Thymus (tissue), 11 donors: ENCODE data around the gene CIAO3. TPM values are rescaled to one million over a fixed set of nuclear protein-coding genes. Genes with fewer than 3 reads are reported as not detected.

ENCODE experiments used
- DNase-seq, 9 donors: peaks; one replicate each; pipeline ENCODE4 v3.0.0-alpha.2; 2013; ENCODE audit warnings: low spot score in 9 of 9, low read depth in 6 of 9, missing footprints in 1 of 9
- H3K27ac ChIP-seq, 2 donors: one replicate each; pipeline ENCODE4 v1.5.1; 2013; ENCODE audit warnings: control low read depth in 1 of 2, low read depth in 1 of 2, low read length in 1 of 2, mild to moderate bottlenecking in 1 of 2, moderate library complexity in 1 of 2
- H3K27me3 ChIP-seq, 2 donors: one replicate each; pipeline ENCODE4 v1.5.1; 2013; ENCODE audit warnings: low read length in 1 of 2; ENCODE audit not compliant: control insufficient read depth in 2 of 2, insufficient read depth in 1 of 2
- H3K36me3 ChIP-seq, 2 donors: one replicate each; pipeline ENCODE4 v1.5.1; 2013; ENCODE audit warnings: low read length in 1 of 2, mild to moderate bottlenecking in 1 of 2, moderate library complexity in 1 of 2; ENCODE audit not compliant: control insufficient read depth in 2 of 2, insufficient read depth in 2 of 2
- H3K4me1 ChIP-seq, 2 donors: one replicate each; pipeline ENCODE4 v1.5.1; 2013; ENCODE audit warnings: low read length in 2 of 2; ENCODE audit not compliant: control insufficient read depth in 2 of 2, insufficient read depth in 2 of 2
- H3K4me3 ChIP-seq, 2 donors: one replicate each; pipeline ENCODE4 v1.5.1; 2013; ENCODE audit warnings: low read length in 2 of 2, control low read depth in 1 of 2, mild to moderate bottlenecking in 1 of 2
- H3K9me3 ChIP-seq, 2 donors: one replicate each; pipeline ENCODE4 v1.5.1; 2013; ENCODE audit warnings: low read length in 1 of 2, mild to moderate bottlenecking in 1 of 2; ENCODE audit not compliant: control insufficient read depth in 2 of 2, insufficient read depth in 1 of 2
- WGBS: extraction: QIAGEN DNeasy Blood & Tissue Kit; methylation state at CpG from one replicate; pipeline ENCODE4 v1.1.7; 2013; 5-methylcytosine and 5-hydroxymethylcytosine counted together
- polyA plus RNA-seq: library from polyadenylated mRNA; stranded (reverse); fragments of 200-250 nt; gene quantifications from one replicate; pipeline ENCODE4 v1.2.3, GENCODE V29; 2013
- total RNA-seq: library from RNA; stranded (reverse); fragments of 120-200 nt; gene quantifications from one replicate; pipeline ENCODE4 v1.2.4, GENCODE V29; 2013
- donor health status: healthy.

The CIAO3 gene
- total and polyA plus RNA-seq, 2 donors = 20.8 to 60.4 TPM

DNA sequence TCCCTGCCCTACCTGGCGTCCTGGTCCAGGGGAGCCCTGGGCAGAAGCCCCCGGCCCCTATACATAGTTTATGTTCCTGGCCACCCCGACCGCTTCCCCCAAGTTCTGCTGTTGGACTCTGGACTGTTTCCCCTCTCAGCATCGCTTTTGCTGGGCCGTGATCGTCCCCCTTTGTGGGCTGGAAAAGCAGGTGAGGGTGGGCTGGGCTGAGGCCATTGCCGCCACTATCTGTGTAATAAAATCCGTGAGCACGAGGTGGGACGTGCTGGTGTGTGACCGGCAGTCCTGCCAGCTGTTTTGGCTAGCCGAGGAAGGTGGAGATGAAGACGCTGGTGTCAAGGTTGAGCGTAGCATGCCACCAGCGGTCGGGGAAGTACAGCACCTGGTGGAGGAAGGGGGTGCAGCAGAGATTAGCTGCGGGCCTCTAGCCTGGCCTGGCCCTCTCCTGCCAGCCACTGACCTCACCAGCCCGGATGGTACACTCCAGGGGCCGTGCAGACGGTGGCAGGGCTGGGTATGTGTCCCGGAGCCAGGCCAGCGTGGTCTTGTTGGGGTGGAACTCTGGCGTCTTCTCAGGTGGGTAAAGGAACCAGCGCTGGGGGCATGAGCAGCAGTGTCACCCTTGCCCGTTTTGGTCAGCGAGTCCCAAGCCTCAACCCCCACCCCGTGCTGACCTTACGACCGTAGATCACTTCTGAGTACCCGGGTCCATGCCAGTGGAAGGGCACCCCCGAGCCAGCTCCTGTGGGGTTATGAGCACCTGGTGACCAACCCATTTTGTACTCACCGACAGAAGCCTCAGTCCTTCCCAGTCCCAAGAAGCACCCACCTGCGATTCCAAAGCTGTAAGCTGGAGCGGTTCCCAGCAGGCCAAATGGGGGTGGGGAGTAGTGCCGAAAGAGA is 58.1 kb downstream of the CIAO3 start:
- Histone ChIP-seq H3K9me3 (peaks cover 0 to 1% of the 10 kb centered on the region in 2 donors), H3K27ac (no peak overlapping the region), H3K4me1 (peaks cover 19 to 49% of the 10 kb centered on the region in 2 donors), H3K27me3 (peaks cover 2 to 16% of the 10 kb centered on the region in 2 donors), H3K36me3 (peaks cover 36 to 37% of the 10 kb centered on the region in 2 donors), H3K4me3 (peak overlapping the region in 1 of 2 donors; percentile 37)
- no peak for DNase-seq
- 96% methylated on average over 36 of the region's 36 CpGs for WGBS

DNA sequence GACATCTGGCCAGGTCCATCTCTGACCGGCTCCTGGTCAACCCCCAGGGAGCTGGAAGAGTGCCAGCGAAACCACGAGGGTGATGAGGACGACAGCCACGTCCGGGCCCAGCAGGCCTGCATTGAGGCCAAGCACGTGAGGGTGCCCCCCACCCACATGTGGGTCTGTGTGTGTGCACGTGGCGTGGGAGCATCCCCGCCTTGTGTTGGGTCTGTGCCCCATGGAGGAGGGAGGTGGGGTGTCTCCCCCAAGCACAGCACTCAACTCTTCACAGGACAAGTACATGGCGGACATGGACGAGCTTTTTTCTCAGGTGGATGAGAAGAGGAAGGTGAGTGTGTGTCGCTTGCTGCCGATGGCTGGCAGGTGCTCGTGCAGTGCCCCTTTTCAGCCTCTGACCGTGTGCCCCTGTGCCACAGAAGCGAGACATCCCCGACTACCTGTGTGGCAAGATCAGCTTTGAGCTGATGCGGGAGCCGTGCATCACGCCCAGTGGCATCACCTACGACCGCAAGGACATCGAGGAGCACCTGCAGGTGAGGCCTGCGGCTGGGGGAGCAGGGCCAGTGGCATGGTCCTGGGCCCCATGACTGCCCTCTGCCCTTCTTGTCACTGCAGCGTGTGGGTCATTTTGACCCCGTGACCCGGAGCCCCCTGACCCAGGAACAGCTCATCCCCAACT is 58.9 kb downstream of the CIAO3 start:
- Histone ChIP-seq H3K4me1 (peaks cover 19 to 56% of the 10 kb centered on the region in 2 donors), H3K36me3 (peaks cover 29 to 31% of the 10 kb centered on the region in 2 donors), H3K27me3 (peaks cover 7 to 25% of the 10 kb centered on the region in 2 donors), H3K4me3 (no peak overlapping the region), H3K9me3 (peaks cover 0 to 1% of the 10 kb centered on the region in 2 donors), H3K27ac (no peak overlapping the region)
- WGBS = 95% methylated on average over 28 of the region's 28 CpGs
- DNase-seq = no peak

DNA sequence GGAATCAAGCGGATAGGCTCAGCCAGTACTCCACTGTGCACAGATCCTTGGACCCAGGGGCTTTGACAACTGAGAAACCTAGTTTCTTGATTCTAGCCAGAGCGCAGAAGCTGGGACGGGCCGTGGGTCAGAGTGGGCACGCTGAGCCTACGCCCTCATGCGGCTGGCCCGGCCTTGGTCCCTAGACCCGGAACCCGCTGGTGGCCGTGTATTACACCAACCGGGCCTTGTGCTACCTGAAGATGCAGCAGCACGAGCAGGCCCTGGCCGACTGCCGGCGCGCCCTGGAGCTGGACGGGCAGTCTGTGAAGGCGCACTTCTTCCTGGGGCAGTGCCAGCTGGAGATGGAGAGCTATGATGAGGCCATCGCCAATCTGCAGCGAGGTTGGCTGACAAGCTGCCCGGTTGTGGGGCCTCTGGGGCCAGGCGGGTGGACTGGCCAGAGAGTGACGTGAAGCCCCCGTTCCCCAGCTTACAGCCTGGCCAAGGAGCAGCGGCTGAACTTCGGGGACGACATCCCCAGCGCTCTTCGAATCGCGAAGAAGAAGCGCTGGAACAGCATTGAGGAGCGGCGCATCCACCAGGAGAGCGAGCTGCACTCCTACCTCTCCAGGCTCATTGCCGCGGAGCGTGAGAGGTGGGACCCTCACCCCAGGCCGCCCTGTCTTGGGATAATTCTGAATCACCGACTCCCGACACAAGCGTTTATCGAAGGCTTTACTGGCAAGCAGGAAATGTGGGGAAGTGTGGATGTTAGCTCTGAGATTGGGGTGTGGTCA is 59.6 kb downstream of the CIAO3 start:
- Histone ChIP-seq H3K27me3 (peaks cover 15 to 32% of the 10 kb centered on the region in 2 donors), H3K27ac (no peak overlapping the region), H3K4me3 (peak overlapping the region; percentile 66 to 89), H3K4me1 (peaks cover 19 to 58% of the 10 kb centered on the region in 2 donors), H3K9me3 (peaks cover 0 to 1% of the 10 kb centered on the region in 2 donors), H3K36me3 (peaks cover 22 to 24% of the 10 kb centered on the region in 2 donors)
- 62% methylated on average over 44 of the region's 44 CpGs for WGBS
- no peak for DNase-seq

DNA sequence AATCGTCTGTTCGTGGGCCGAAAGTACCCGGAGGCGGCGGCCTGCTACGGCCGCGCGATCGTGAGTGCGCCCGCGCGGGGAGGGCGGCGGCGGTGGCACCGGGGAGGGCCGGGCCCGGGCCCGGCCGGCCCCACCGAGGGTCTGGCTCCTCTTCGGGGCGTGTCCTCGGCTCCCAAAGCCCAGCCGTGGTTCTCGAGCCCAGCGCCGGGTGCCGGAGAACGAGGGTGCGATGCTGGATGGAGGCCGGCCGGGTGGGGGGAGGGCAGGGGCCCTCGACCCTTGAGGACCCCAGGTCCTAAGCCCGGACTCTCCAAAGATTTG is 60.2 kb downstream of the CIAO3 start:
- peak overlapping the region in 1 of 2 donors; percentile 94 for H3K27ac ChIP-seq
- peak overlapping the region; percentile 66 to 89 for H3K4me3 ChIP-seq
- WGBS = under 1% methylated on average over 38 of the region's 38 CpGs
- H3K27me3 ChIP-seq = peaks cover 20 to 38% of the 10 kb centered on the region in 2 donors
- DNase-seq = no peak
- H3K4me1 ChIP-seq = peaks cover 21 to 58% of the 10 kb centered on the region in 2 donors
- H3K9me3 ChIP-seq = peaks cover 0 to 1% of the 10 kb centered on the region in 2 donors
- H3K36me3 ChIP-seq = peaks cover 18 to 22% of the 10 kb centered on the region in 2 donors

DNA sequence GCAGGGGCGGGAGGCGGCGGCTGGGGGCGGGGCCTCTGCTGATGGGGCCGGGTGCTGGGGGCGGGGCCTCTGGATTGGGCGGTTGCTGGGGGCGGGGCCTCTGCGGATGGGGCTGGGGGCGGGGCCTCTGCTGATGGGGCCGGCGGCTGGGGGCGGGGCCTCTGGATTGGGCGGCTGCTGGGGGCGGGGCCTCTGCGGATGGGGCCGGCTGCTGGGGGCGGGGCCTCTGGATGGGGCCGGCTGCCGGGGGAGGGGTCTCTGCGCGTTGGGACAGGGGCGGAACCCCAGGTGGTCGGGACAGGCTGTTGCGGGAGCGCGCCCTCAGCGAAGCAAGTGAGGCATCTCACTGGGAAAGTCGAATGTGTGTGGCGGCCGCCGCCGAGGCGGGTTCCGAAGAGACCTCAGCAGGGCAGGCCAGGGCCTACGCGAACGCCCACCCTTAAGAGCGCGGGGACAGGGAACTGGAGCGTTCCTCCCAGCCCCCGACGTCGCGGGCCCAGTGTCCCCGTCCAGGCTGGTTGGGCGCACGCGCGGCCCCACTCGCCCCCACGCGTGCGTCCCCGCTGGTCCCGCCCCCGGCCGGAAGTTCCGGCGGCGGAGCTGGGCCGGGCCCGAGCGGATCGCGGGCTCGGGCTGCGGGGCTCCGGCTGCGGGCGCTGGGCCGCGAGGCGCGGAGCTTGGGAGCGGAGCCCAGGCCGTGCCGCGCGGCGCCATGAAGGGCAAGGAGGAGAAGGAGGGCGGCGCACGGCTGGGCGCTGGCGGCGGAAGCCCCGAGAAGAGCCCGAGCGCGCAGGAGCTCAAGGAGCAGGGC is 60.8 kb downstream of the CIAO3 start, which contains the start of gene STUB1:
TSS of gene STUB1 (plus strand) at position 597 of the 811 bp plus-strand sequence. CDS start at position 713, 116 bp downstream.
- Histone ChIP-seq H3K9me3 (peaks cover 0 to 1% of the 10 kb centered on the region in 2 donors), H3K27ac (peak within 1 kb of the TSS; percentile 87 to 94), H3K4me1 (peaks cover 21 to 58% of the 10 kb centered on the region in 2 donors), H3K4me3 (peak within 1 kb of the TSS; percentile 66 to 89), H3K36me3 (peaks cover 18 to 22% of the 10 kb centered on the region in 2 donors), H3K27me3 (peaks cover 26 to 43% of the 10 kb centered on the region in 2 donors)
- peak in 7 of 9 donors; percentile 59 to 84 (median 76) for DNase-seq
- WGBS = 2% methylated on average over 91 of the region's 91 CpGs

Other genes with a start within 250 kb of the CIAO3 start
- gene CAPN15, start 213.3 kb downstream of the CIAO3 start, total RNA-seq = 16.8 TPM
- 40.4 TPM for gene CAPN15, start 213.3 kb downstream of the CIAO3 start, polyA plus RNA-seq
- under 0.01 TPM for gene PRR35, start 180.6 kb downstream of the CIAO3 start, total RNA-seq
- 0.09 TPM for gene PRR35, start 180.6 kb downstream of the CIAO3 start, polyA plus RNA-seq
- gene NHLRC4, start 174.0 kb downstream of the CIAO3 start, total RNA-seq = 5.5 TPM
- gene NHLRC4, start 174.0 kb downstream of the CIAO3 start, polyA plus RNA-seq = 3.1 TPM
- gene PIGQ, start 171.0 kb downstream of the CIAO3 start, total RNA-seq = 14.4 TPM
- gene PIGQ, start 171.0 kb downstream of the CIAO3 start, polyA plus RNA-seq = 65.4 TPM
- gene RAB40C, start 150.9 kb downstream of the CIAO3 start, total RNA-seq = 20.1 TPM
- gene RAB40C, start 150.9 kb downstream of the CIAO3 start, polyA plus RNA-seq = 43.3 TPM
- gene WFIKKN1, start 110.0 kb downstream of the CIAO3 start, total RNA-seq = 0.33 TPM
- 2.1 TPM for gene WFIKKN1, start 110.0 kb downstream of the CIAO3 start, polyA plus RNA-seq
- 97.6 TPM for gene METTL26, start 104.7 kb downstream of the CIAO3 start, total RNA-seq
- gene METTL26, start 104.7 kb downstream of the CIAO3 start, polyA plus RNA-seq = 110 TPM
- gene MCRIP2, start 99.2 kb downstream of the CIAO3 start, total RNA-seq = 17.0 TPM
- gene MCRIP2, start 99.2 kb downstream of the CIAO3 start, polyA plus RNA-seq = 25.2 TPM
- gene WDR90, start 91.6 kb downstream of the CIAO3 start, total RNA-seq = 10.1 TPM
- 22.6 TPM for gene WDR90, start 91.6 kb downstream of the CIAO3 start, polyA plus RNA-seq
- 39.3 TPM for gene RHOT2, start 72.9 kb downstream of the CIAO3 start, total RNA-seq
- gene RHOT2, start 72.9 kb downstream of the CIAO3 start, polyA plus RNA-seq = 252 TPM
- gene RHBDL1, start 65.3 kb downstream of the CIAO3 start, total RNA-seq = 5.1 TPM
- gene RHBDL1, start 65.3 kb downstream of the CIAO3 start, polyA plus RNA-seq = 3.1 TPM
- gene STUB1, start 60.6 kb downstream of the CIAO3 start, total RNA-seq = 70.2 TPM
- 122 TPM for gene STUB1, start 60.6 kb downstream of the CIAO3 start, polyA plus RNA-seq
- 23.4 TPM for gene JMJD8, start 56.7 kb downstream of the CIAO3 start, total RNA-seq
- 31.2 TPM for gene JMJD8, start 56.7 kb downstream of the CIAO3 start, polyA plus RNA-seq
- 2.2 TPM for gene WDR24, start 50.6 kb downstream of the CIAO3 start, total RNA-seq
- 10.1 TPM for gene WDR24, start 50.6 kb downstream of the CIAO3 start, polyA plus RNA-seq
- 0.76 TPM for gene FBXL16, start 35.2 kb downstream of the CIAO3 start, total RNA-seq
- gene FBXL16, start 35.2 kb downstream of the CIAO3 start, polyA plus RNA-seq = 9.6 TPM
- gene METRN, start 25.9 kb downstream of the CIAO3 start, total RNA-seq = 21.9 TPM
- gene METRN, start 25.9 kb downstream of the CIAO3 start, polyA plus RNA-seq = 24.2 TPM
- gene ANTKMT, start 19.9 kb downstream of the CIAO3 start, total RNA-seq = 53.9 TPM
- 56.2 TPM for gene ANTKMT, start 19.9 kb downstream of the CIAO3 start, polyA plus RNA-seq
- gene CCDC78, start 14.6 kb downstream of the CIAO3 start, total RNA-seq = 4.8 TPM
- gene CCDC78, start 14.6 kb downstream of the CIAO3 start, polyA plus RNA-seq = 12.4 TPM
- 15.7 TPM for gene HAGHL, start 13.9 kb downstream of the CIAO3 start, total RNA-seq
- gene HAGHL, start 13.9 kb downstream of the CIAO3 start, polyA plus RNA-seq = 50.6 TPM
- 0.61 TPM for gene MSLN, start 19.7 kb upstream of the CIAO3 start, total RNA-seq
- gene MSLN, start 19.7 kb upstream of the CIAO3 start, polyA plus RNA-seq = 2.6 TPM
- 16.9 TPM for gene RPUSD1, start 47.4 kb upstream of the CIAO3 start, total RNA-seq
- 20.9 TPM for gene RPUSD1, start 47.4 kb upstream of the CIAO3 start, polyA plus RNA-seq
- 20.4 TPM for gene CHTF18, start 47.6 kb upstream of the CIAO3 start, total RNA-seq
- 38.8 TPM for gene CHTF18, start 47.6 kb upstream of the CIAO3 start, polyA plus RNA-seq
- not detected for gene GNG13, start 59.7 kb upstream of the CIAO3 start, total RNA-seq
- 0.55 TPM for gene GNG13, start 59.7 kb upstream of the CIAO3 start, polyA plus RNA-seq
- gene LMF1, start 230.0 kb upstream of the CIAO3 start, total RNA-seq = 8.9 TPM
- gene LMF1, start 230.0 kb upstream of the CIAO3 start, polyA plus RNA-seq = 22.8 TPM
- 1.3 TPM for gene SOX8, start 240.8 kb upstream of the CIAO3 start, total RNA-seq
- gene SOX8, start 240.8 kb upstream of the CIAO3 start, polyA plus RNA-seq = 2.1 TPM